OCI-LY3 (cell line): Measurements from ENCODE around the gene IL17B.

Source experiments
- H2AFZ ChIP-seq: fragments of 200-600, 300-600 bp; shearing (Covaris generic); 2 replicates; pipeline ENCODE4 v1.6.0; 2014; ENCODE audit warnings: antibody characterized with exemption, low read depth, low read length
- H3K27ac ChIP-seq: fragments of 200-600, 300-600 bp; sonication (generic); 2 replicates; pipeline ENCODE4 v1.5.1; 2014; ENCODE audit warnings: mild to moderate bottlenecking, low read length, moderate library complexity, mixed read lengths
- H3K27me3 ChIP-seq: fragments of 200-600, 300-600 bp; sonication (generic); 2 replicates; pipeline ENCODE4 v1.6.1; 2014; ENCODE audit warnings: low read depth, low read length, mixed read lengths
- H3K36me3 ChIP-seq: fragments of 200-600, 300-600 bp; sonication (generic); replicated peaks from 2 replicates; pipeline ENCODE3; 2014; ENCODE audit warnings: low read depth, low read length, mixed read lengths
- H3K4me1 ChIP-seq: fragments of 300-600, 200-600 bp; sonication (generic); 2 replicates; pipeline ENCODE4 v1.6.1; 2014; ENCODE audit warnings: low read length, mixed read lengths
- H3K4me2 ChIP-seq: fragments of 200-600, 300-600 bp; sonication (generic); 2 replicates; pipeline ENCODE4 v1.6.1; 2014; ENCODE audit warnings: low read length, mixed read lengths
- H3K4me3 ChIP-seq: fragments of 300-600, 200-600 bp; sonication (generic); 2 replicates; pipeline ENCODE4 v1.5.1; 2014; ENCODE audit warnings: antibody characterized with exemption, mild to moderate bottlenecking, low read length, moderate library complexity
- H3K79me2 ChIP-seq: fragments of 300-600, 200-600 bp; shearing (Covaris generic); 2 replicates; pipeline ENCODE4 v1.6.1; 2014; ENCODE audit warnings: mild to moderate bottlenecking, low read length, mixed read lengths
- H3K9ac ChIP-seq: fragments of 300-600, 200-600 bp; shearing (Covaris generic); 2 replicates; pipeline ENCODE4 v1.6.0; 2014; ENCODE audit warnings: mild to moderate bottlenecking, low read length, moderate library complexity
- H3K9me3 ChIP-seq: fragments of 200-600, 300-600 bp; shearing (Covaris generic); 2 replicates; pipeline ENCODE4 v1.6.1; 2014; ENCODE audit warnings: low read length, mixed read lengths; ENCODE audit not compliant: insufficient read depth
- H4K20me1 ChIP-seq: fragments of 200-600, 300-600 bp; sonication (generic); 2 replicates; pipeline ENCODE4 v1.6.1; 2016; ENCODE audit warnings: low read length, mixed read lengths; ENCODE audit not compliant: insufficient read depth
- EZH2phosphoT487 ChIP-seq: fragments of 200-600 bp; shearing (Covaris generic); IDR thresholded peaks from 2 replicates; pipeline ENCODE4 v1.6.1; 2018; ENCODE audit warnings: antibody characterized with exemption, mixed run types, low read depth
- TF ChIP-seq, protein P1 (sequence below): fragments of 200-600, 300-600 bp; sonication (generic); IDR thresholded peaks from 2 replicates; pipeline ENCODE4 v1.5.1; 2014; ENCODE audit warnings: antibody characterized with exemption, low read length, low read depth

The IL17B gene

DNA sequence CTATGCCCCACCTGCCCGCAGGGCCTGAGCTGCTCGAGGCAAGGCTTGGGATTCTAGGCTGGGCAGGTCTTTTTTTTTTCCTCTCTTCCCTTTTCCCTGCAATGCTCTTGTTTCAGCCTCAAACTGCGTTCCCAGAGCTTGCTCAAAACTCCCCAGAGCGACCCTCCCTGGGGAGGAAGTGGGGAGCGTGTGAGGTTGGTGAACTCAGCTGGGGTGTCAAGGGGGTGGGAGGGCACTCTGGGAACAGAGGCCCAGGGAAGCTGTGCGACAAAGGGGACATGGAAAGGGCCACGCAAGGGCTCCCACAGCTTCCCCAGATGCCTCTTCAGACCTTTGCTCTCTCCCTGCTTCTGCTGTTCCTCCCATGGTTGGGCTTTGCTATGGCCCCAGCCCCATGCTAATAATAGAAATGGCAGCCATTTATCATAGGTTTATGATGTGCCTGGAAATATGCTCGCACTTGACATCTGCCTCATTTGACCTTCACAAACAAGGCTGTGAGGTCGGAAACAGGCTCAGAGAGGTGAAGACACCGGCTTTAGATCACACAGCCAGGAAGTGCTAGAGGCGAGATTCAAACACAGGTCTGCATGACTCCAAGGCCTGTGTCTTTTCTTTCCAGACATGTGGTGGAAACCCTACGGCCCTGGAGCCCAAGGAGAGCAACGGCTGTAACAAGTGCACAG, 40.9 kb upstream of the IL17B start:
- H2AFZ ChIP-seq: no peak overlapping the region
- no peak for TF ChIP-seq EZH2phosphoT487
- TF ChIP-seq, protein P1, sequence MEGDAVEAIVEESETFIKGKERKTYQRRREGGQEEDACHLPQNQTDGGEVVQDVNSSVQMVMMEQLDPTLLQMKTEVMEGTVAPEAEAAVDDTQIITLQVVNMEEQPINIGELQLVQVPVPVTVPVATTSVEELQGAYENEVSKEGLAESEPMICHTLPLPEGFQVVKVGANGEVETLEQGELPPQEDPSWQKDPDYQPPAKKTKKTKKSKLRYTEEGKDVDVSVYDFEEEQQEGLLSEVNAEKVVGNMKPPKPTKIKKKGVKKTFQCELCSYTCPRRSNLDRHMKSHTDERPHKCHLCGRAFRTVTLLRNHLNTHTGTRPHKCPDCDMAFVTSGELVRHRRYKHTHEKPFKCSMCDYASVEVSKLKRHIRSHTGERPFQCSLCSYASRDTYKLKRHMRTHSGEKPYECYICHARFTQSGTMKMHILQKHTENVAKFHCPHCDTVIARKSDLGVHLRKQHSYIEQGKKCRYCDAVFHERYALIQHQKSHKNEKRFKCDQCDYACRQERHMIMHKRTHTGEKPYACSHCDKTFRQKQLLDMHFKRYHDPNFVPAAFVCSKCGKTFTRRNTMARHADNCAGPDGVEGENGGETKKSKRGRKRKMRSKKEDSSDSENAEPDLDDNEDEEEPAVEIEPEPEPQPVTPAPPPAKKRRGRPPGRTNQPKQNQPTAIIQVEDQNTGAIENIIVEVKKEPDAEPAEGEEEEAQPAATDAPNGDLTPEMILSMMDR: no peak
- no peak overlapping the region for H3K4me2 ChIP-seq
- H3K4me3 ChIP-seq: no peak overlapping the region
- no peaks in the 10 kb centered on the region for H3K79me2 ChIP-seq
- no peaks in the 10 kb centered on the region for H4K20me1 ChIP-seq
- no peaks in the 10 kb centered on the region for H3K36me3 ChIP-seq
- H3K9ac ChIP-seq: no peak overlapping the region
- H3K27me3 ChIP-seq: 0 out of 2 replicates have a peak, but pooled peaks cover 3% of the 10 kb centered on the region
- H3K4me1 ChIP-seq: no peaks in the 10 kb centered on the region
- no peak overlapping the region for H3K27ac ChIP-seq
- no peaks in the 10 kb centered on the region for H3K9me3 ChIP-seq

DNA sequence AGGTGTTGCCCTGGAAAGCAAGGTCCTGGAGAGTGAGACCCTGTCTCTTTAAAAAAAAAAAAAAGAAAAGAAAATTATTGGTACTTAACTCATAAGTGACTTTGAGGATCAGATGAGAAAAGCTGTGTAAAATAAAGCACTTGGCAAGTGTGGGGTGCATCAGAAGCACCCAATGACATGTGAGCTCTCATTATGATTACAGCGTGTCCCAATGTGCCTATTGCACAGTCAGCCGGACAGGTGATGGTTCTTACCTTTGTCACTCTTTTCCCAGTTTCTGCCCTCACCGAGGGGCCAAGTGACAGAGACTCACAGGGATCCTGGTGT, 40.4 kb upstream of the IL17B start:
- no peak overlapping the region for H3K27ac ChIP-seq
- TF ChIP-seq EZH2phosphoT487: no peak
- TF ChIP-seq, protein P1: no peak

DNA sequence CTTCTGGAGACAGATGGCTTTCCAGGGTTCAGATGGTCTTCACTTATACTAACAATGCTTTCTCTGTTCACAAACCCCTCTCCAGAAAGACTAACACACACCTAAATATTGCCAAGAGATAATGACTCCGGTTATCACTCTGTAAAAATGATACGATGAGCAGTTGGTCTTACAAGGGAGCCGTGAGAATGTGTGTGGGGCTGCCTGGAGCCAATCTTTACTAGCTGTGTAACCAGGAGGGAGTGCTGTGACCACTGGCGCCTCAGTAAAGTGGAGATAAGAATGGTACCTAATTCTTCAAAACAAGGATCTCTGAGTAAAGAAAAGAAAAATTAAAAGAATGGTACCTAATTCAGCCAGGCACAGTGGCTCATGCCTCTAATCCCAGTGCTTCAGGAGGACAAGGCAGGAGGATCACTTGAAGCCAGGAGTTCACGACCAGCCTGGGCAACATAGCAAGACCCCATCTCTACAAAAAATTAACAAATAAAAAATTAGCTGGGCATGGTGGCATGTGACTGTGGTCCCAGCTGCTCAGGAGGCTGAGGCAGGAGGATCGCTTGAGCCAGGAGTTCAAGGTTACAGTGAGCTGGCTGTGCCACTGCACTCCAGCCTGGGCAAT, 39.9 kb upstream of the IL17B start:
- no peak overlapping the region for H3K27ac ChIP-seq

More for the DNA sequence above, 40.4 kb upstream of the IL17B start:
- Histone ChIP-seq H3K4me1 (no peaks in the 10 kb centered on the region), H3K79me2 (no peaks in the 10 kb centered on the region), H2AFZ (no peak overlapping the region), H3K9me3 (no peaks in the 10 kb centered on the region), H3K4me3 (no peak overlapping the region), H3K4me2 (no peak overlapping the region), H3K9ac (no peak overlapping the region), H3K27me3 (0 out of 2 replicates have a peak, but pooled peaks cover 3% of the 10 kb centered on the region), H3K36me3 (no peaks in the 10 kb centered on the region), H4K20me1 (no peaks in the 10 kb centered on the region)

DNA sequence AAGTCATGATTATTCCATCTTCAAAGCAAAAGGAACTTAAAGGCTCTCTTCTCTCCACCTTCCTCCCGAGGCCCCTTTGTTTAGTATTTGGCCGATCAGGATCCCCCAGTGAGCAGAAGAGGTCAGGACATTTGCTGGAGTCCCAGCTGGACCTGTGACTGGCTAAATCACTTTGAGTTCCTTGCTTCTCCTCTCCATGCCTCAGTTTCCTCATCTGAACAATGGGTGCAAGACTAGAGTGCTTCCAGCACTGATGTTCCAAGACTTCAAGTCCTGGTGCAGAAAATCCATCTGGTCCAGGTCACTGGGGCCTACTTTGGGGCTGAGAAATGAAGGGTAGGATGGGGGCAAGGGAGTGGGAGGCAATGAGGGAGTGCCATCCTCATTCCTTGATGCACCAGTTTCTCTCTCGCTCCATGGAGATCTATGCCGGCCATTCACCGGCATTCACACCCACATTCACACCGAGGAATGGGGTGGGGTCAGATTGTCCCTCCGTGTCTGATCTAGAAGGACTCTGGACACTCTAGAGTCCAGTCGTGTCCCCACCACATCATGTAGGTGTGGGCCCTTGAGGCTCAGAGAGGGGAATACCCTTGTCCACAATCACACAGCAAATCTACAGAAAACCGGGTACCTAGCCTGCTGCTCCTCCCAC, 38.7 kb upstream of the IL17B start:
- Histone ChIP-seq H3K9ac (no peak overlapping the region), H4K20me1 (no peaks in the 10 kb centered on the region), H3K27ac (no peak overlapping the region), H3K4me3 (no peak overlapping the region), H3K9me3 (no peaks in the 10 kb centered on the region), H3K36me3 (no peaks in the 10 kb centered on the region), H3K4me2 (no peak overlapping the region), H3K79me2 (no peaks in the 10 kb centered on the region), H3K27me3 (0 out of 2 replicates have a peak, but pooled peaks cover 3% of the 10 kb centered on the region), H2AFZ (no peak overlapping the region), H3K4me1 (no peaks in the 10 kb centered on the region)
- TF ChIP-seq, protein P1: no peak
- no peak for TF ChIP-seq EZH2phosphoT487

More for the DNA sequence above, 39.9 kb upstream of the IL17B start:
- Histone ChIP-seq H2AFZ (no peak overlapping the region), H3K4me2 (no peak overlapping the region), H4K20me1 (no peaks in the 10 kb centered on the region), H3K9me3 (no peaks in the 10 kb centered on the region), H3K36me3 (no peaks in the 10 kb centered on the region), H3K27me3 (0 out of 2 replicates have a peak, but pooled peaks cover 3% of the 10 kb centered on the region), H3K9ac (no peak overlapping the region), H3K79me2 (no peaks in the 10 kb centered on the region), H3K4me3 (no peak overlapping the region), H3K4me1 (no peaks in the 10 kb centered on the region)
- TF ChIP-seq, protein P1: no peak
